ENCODE measurements around the gene SH2D6. TPM values are rescaled to one million over a fixed set of nuclear protein-coding genes. Genes with fewer than 3 reads are reported as not detected.

Gene SH2D6
- total and polyA plus RNA-seq, 2 donors (not counting 1 experiment from before 2014, with no cell fraction given) = 0.27 to 1.6 TPM

DNA sequence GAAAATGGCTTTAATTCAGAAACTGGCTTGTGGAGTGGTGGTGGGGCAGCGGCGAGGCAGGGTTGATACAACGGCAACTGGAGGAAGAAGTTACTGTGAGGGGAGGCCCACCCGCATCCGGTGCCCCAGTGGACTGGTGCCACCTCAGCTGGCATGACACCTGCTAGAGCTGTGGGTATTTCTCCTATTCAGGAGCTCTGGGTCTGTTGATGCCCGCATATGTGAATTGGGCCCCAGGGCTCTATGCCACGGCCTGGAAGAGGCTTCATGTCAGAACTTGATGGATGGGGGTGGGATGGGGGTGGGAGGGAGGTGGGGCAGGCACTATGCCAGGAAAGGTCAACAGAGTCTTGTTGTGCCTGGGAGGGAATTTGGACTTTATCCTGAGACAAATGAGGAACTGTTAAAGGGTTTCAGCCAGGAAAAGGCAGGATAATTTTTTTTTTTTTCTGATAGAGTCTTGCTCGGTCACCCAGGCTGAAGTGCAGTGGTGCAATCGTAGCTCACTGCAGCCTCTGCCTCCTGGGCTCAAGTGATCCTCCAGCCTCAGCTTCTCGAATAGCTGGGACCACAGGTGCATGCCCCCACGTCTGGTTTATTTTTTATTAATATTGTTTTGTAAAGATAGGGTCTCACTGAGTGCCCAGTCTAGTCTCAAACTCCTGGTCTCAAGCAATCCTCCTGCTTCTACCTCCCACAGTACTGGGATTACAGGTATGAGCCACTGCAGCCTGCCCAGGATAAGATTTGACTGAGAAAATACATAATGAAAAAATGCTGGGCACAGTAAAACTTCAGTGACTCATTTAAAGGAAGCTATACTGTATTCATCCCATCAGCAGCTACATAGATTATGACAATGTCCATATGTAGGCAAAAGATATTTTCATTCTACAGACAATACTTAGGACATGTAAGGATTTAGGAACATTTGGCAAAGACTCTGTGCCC lies 52.6 kb downstream of the SH2D6 start:
- Mint-ChIP-seq H3K4me3 (no peak overlapping the region), H3K27me3 (peaks cover 2% of the 10 kb centered on the region), H3K9me3 (ENCODE audit: insufficient read depth) (no peaks in the 10 kb centered on the region), H3K4me1 (peaks cover 6% of the 10 kb centered on the region), H3K27ac (no peak overlapping the region)
- Histone ChIP-seq H3K4me3 (ENCODE audit: control extremely low read depth in 1 of 5, extremely low read depth in 1 of 5, insufficient read depth in 1 of 5, low read depth in 2 of 5, low read length in 4 of 5) (no peak overlapping the region), H3K79me2 (ENCODE audit: control insufficient read depth, insufficient read depth, low read length) (no peaks in the 10 kb centered on the region), H2AFZ (ENCODE audit: insufficient read depth, low read depth, low read length, poor library complexity, severe bottlenecking) (peak overlapping the region; percentile 60), H3K36me3 (replicated peaks in 1 of 2; ENCODE audit: control extremely low read depth in 1 of 2, control insufficient read depth in 1 of 2, extremely low read depth in 1 of 2, insufficient read depth in 2 of 2, low read length in 1 of 2) (no peaks in the 10 kb centered on the region), H4K20me1 (ENCODE audit: control insufficient read depth, insufficient read depth, low read length, poor library complexity, severe bottlenecking) (no peaks in the 10 kb centered on the region), H3K9me3 (ENCODE audit: control extremely low read depth in 1 of 3, control insufficient read depth in 2 of 3, insufficient read depth in 1 of 3, low read length in 2 of 3) (no peaks in the 10 kb centered on the region), H3K27me3 (replicated peaks in 1 of 4; ENCODE audit: control extremely low read depth in 1 of 4, control insufficient read depth in 3 of 4, insufficient read depth in 4 of 4, low read length in 3 of 4) (no peaks in the 10 kb centered on the region), H3K4me2 (replicated peaks; ENCODE audit: low read depth, low read length, poor library complexity, severe bottlenecking) (peak overlapping the region; percentile 19), H3K27ac (ENCODE audit: low read length in 2 of 2) (no peak overlapping the region), H3K4me1 (ENCODE audit: control insufficient read depth in 2 of 2, insufficient read depth in 2 of 2, low read length in 2 of 2) (peaks cover 6 to 12% of the 10 kb centered on the region in 2 donors), H3K9ac (ENCODE audit: low read length) (no peak overlapping the region)
- WGBS (ENCODE audit: insufficient coverage) = 15% methylated on average over 7 of the region's 11 CpGs
- ATAC-seq (ENCODE audit: low read depth) (peak; percentile 36), DNase-seq (peak; percentile 27)
- POLR2A ChIA-PET = no interaction called here
- CTCF ChIA-PET = interaction anchor here (0.7 kb wide), 1 partner anchor 523 kb away, joined by 3 read pairs; no protein-coding TSS in a partner anchor
- TF ChIP-seq EZH2 (IDR thresholded peaks at IDR 0.05; ENCODE audit: borderline replicate concordance, insufficient read depth, low read depth, low read length, poor library complexity, severe bottlenecking) (no peak), CTCF (IDR thresholded peaks at IDR 0.05) (no peak)
- intact Hi-C loops (cut with micrococcal nuclease) = no loop called here

DNA sequence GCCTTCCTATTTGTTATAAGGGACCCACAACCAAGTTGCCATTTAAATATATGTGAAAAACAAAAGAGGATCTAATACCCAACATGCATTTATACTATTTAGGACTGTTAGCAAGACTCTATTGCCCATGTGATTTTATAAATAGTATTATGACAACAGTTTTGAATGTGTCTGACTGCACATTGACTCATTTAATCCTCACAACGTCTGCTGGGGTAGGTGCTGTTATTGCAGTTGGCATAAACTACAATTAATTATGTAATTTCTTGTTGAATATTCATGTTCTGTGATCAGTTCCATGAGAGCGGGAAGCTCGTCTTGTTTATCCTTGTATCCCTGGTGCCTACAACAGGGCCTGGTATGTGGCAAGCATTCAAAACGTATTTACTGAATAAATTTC lies 53.7 kb downstream of the SH2D6 start:
- H2AFZ ChIP-seq (ENCODE audit: insufficient read depth, low read depth, low read length, poor library complexity, severe bottlenecking) = no peak overlapping the region
- DNase-seq = no peak
- H3K9ac ChIP-seq (ENCODE audit: low read length) = no peak overlapping the region
- H3K9me3 ChIP-seq (ENCODE audit: control extremely low read depth in 1 of 3, control insufficient read depth in 2 of 3, insufficient read depth in 1 of 3, low read length in 2 of 3) = no peaks in the 10 kb centered on the region
- intact Hi-C loops (cut with micrococcal nuclease) = no loop called here
- H3K4me2 ChIP-seq (replicated peaks; ENCODE audit: low read depth, low read length, poor library complexity, severe bottlenecking) = no peak overlapping the region
- H3K27me3 ChIP-seq (replicated peaks in 1 of 4; ENCODE audit: control extremely low read depth in 1 of 4, control insufficient read depth in 3 of 4, insufficient read depth in 4 of 4, low read length in 3 of 4) = peaks cover 0 to 2% (median 1%) of the 10 kb centered on the region in 4 experiments
- no peak overlapping the region for H3K4me3 ChIP-seq (ENCODE audit: control extremely low read depth in 1 of 5, extremely low read depth in 1 of 5, insufficient read depth in 1 of 5, low read depth in 2 of 5, low read length in 4 of 5)
- WGBS (ENCODE audit: insufficient coverage) = no CpG with 5 or more reads among the region's 4 CpGs
- H3K4me3 Mint-ChIP-seq = no peak overlapping the region
- CTCF ChIA-PET = no interaction called here
- H3K4me1 ChIP-seq (ENCODE audit: control insufficient read depth in 2 of 2, insufficient read depth in 2 of 2, low read length in 2 of 2) = peaks cover 6 to 12% of the 10 kb centered on the region in 2 donors
- H3K9me3 Mint-ChIP-seq (ENCODE audit: insufficient read depth) = no peaks in the 10 kb centered on the region
- no peak for TF ChIP-seq EZH2 (IDR thresholded peaks at IDR 0.05; ENCODE audit: borderline replicate concordance, insufficient read depth, low read depth, low read length, poor library complexity, severe bottlenecking)
- no peak for TF ChIP-seq CTCF (IDR thresholded peaks at IDR 0.05)
- H3K4me1 Mint-ChIP-seq = peaks cover 6% of the 10 kb centered on the region
- no peak for ATAC-seq (ENCODE audit: low read depth)
- no peak overlapping the region for H3K27ac Mint-ChIP-seq
- H3K79me2 ChIP-seq (ENCODE audit: control insufficient read depth, insufficient read depth, low read length) = no peaks in the 10 kb centered on the region
- H3K36me3 ChIP-seq (replicated peaks in 1 of 2; ENCODE audit: control extremely low read depth in 1 of 2, control insufficient read depth in 1 of 2, extremely low read depth in 1 of 2, insufficient read depth in 2 of 2, low read length in 1 of 2) = no peaks in the 10 kb centered on the region
- POLR2A ChIA-PET = interaction anchor here (0.6 kb wide), 2 partner anchors 52 to 134 kb away, joined by 4 read pairs; no protein-coding TSS in a partner anchor
- no peaks in the 10 kb centered on the region for H4K20me1 ChIP-seq (ENCODE audit: control insufficient read depth, insufficient read depth, low read length, poor library complexity, severe bottlenecking)
- peaks cover 6% of the 10 kb centered on the region for H3K27me3 Mint-ChIP-seq
- no peak overlapping the region for H3K27ac ChIP-seq (ENCODE audit: low read length in 2 of 2)

All from B cell (primary cell).